ENCODE measurements around the gene IGHMBP2. TPM values are rescaled to one million over a fixed set of nuclear protein-coding genes. Genes with fewer than 3 reads are reported as not detected.

IGHMBP2 gene
- total RNA-seq, 4 donors from 2014 or later: 18.6 to 33.3 (median 30.5) TPM

- WGBS, 2 donors: 95% methylated on average over 3 of the region's 3 CpGs
- DNase-seq (ENCODE audit: low spot score in 2 of 2): no peak
- TF ChIP-seq POLR2A (IDR thresholded peaks at IDR 0.05): no peak
- TF ChIP-seq CTCF (IDR thresholded peaks at IDR 0.05): no peak
- intact Hi-C loops (cut with DNase I; ENCODE audit: low total_unique reads): no loop called here
- no peak overlapping the region for H3K4me3 ChIP-seq (ENCODE audit: low read depth, poor library complexity, severe bottlenecking)
Measured at GRCh38 chr11:68925611-68926010, 21.9 kb downstream of the IGHMBP2 start.

- WGBS, 2 donors: 71 to 84% methylated on average over 12 of the region's 12 CpGs
- DNase-seq (ENCODE audit: low spot score in 2 of 2): no peak
- no peak overlapping the region for H3K4me3 ChIP-seq (ENCODE audit: low read depth, poor library complexity, severe bottlenecking)
- intact Hi-C loops (cut with DNase I; ENCODE audit: low total_unique reads): no loop called here
- no peak for TF ChIP-seq POLR2A (IDR thresholded peaks at IDR 0.05)
- TF ChIP-seq CTCF (IDR thresholded peaks at IDR 0.05): no peak
Measured at GRCh38 chr11:68927280-68928135, 23.8 kb downstream of the IGHMBP2 start.

GRCh38 chr11:68928136-68928880 is 24.6 kb downstream of the IGHMBP2 start:
- no peak for DNase-seq (ENCODE audit: low spot score in 2 of 2)
- H3K4me3 ChIP-seq (ENCODE audit: low read depth, poor library complexity, severe bottlenecking): no peak overlapping the region
- TF ChIP-seq CTCF (IDR thresholded peaks at IDR 0.05): no peak
- no peak for TF ChIP-seq POLR2A (IDR thresholded peaks at IDR 0.05)
- intact Hi-C loops (cut with DNase I; ENCODE audit: low total_unique reads): no loop called here
- WGBS, 2 donors: 92 to 96% methylated on average over 6 of the region's 6 CpGs

- TF ChIP-seq CTCF (IDR thresholded peaks at IDR 0.05) (no peak), POLR2A (IDR thresholded peaks at IDR 0.05) (no peak)
- no peak overlapping the region for H3K4me3 ChIP-seq (ENCODE audit: low read depth, poor library complexity, severe bottlenecking)
- WGBS, 2 donors: 95 to 98% methylated on average over 20 of the region's 20 CpGs
- intact Hi-C loops (cut with DNase I; ENCODE audit: low total_unique reads): no loop called here
- DNase-seq (ENCODE audit: low spot score in 2 of 2): no peak
Measured at GRCh38 chr11:68929135-68929534, 25.4 kb downstream of the IGHMBP2 start.

GRCh38 chr11:68929706-68930570 is 26.2 kb downstream of the IGHMBP2 start:
- TF ChIP-seq CTCF (IDR thresholded peaks at IDR 0.05) (no peak), POLR2A (IDR thresholded peaks at IDR 0.05) (no peak)
- intact Hi-C loops (cut with DNase I; ENCODE audit: low total_unique reads): no loop called here
- 92 to 94% methylated on average over 17 to 18 of the region's 20 CpGs for WGBS, 2 donors

More at GRCh38 chr11:68929706-68930570, 26.2 kb downstream of the IGHMBP2 start:
- no peak for DNase-seq (ENCODE audit: low spot score in 2 of 2)
- H3K4me3 ChIP-seq (ENCODE audit: low read depth, poor library complexity, severe bottlenecking): no peak overlapping the region
